HCT116 (cell line): ENCODE data around the gene ZSWIM3. TPM values are rescaled to one million over a fixed set of nuclear protein-coding genes. Genes with fewer than 3 reads are reported as not detected.

ENCODE experiments used
- ATAC-seq: fragments of 200-7000 bp; cut with Tn5 transposase; 2 replicates; pipeline ENCODE4 v1.9.1; 2020; ENCODE audit warnings: mild to moderate bottlenecking, moderate library complexity
- BruUV-seq: library from RNA; stranded (reverse); fragments of 400-500 nt; replicated peaks from 2 replicates; lab custom pipeline; 2021; lab: Mats Ljungman, UMichigan
- CTCF ChIA-PET: fragments of 300-600 bp; sonication (Branson Sonifier 250); formaldehyde crosslinking; loops from one replicate; lab custom pipeline; 2021; ENCODE audit warnings: antibody characterized with exemption; lab: Charles Lee
- POLR2A ChIA-PET: fragments of 300-600, 350-600 bp; sonication (Branson Sonifier 250); formaldehyde crosslinking; loops from one replicate; lab custom pipeline; 2021; ENCODE audit warnings: antibody characterized with exemption; lab: Charles Lee
- RAD21 ChIA-PET, 2 experiments: fragments of 300-600 bp; sonication (Branson Sonifier 250); formaldehyde crosslinking; loops; one replicate each; lab custom pipeline; 2023; ENCODE audit warnings: low total read pairs in 2 of 2; ENCODE audit not compliant: uncharacterized antibody in 2 of 2, unreplicated experiment in 2 of 2, low non-redundant PET in 1 of 2; lab: Charles Lee
- DNase-seq: peaks from one replicate; pipeline ENCODE4 v3.0.0-alpha.2; 2010; ENCODE audit warnings: low read depth, low spot score
- H2AFZ ChIP-seq: fragments of 200-600 bp; shearing (Covaris generic), sonication (generic); 2 replicates; pipeline ENCODE4 v1.6.1; 2017; ENCODE audit warnings: low read depth, mixed run types, mixed read lengths, antibody characterized with exemption, low read length; ENCODE audit not compliant: poor library complexity, severe bottlenecking
- H3K27ac ChIP-seq: 2 replicates; pipeline ENCODE4 v1.5.1; 2012; ENCODE audit warnings: low read depth, low read length
- H3K27me3 ChIP-seq: fragments of 200-600 bp; sonication (generic); 2 replicates; pipeline ENCODE4 v1.6.1; 2016; ENCODE audit warnings: mixed run types, low read length, mixed read lengths; ENCODE audit not compliant: insufficient read depth
- H3K36me3 ChIP-seq, 2 experiments: fragments of 200-500 bp in 1 of 2; fragments of 200-600 bp in 1 of 2; sonication (Bioruptor generic) in 1 of 2; sonication (generic) in 1 of 2; 2 replicates each; pipeline versions ENCODE4 v1.5.1 to v1.6.1; 2014 to 2016; ENCODE audit warnings: low read length in 2 of 2, inconsistent platforms in 1 of 2, mixed read lengths in 1 of 2, mixed run types in 1 of 2; ENCODE audit not compliant: insufficient read depth in 2 of 2, control insufficient read depth in 1 of 2
- H3K4me1 ChIP-seq, 2 experiments: fragments of 200-600 bp in 1 of 2; sonication (generic) in 1 of 2; 2 replicates each; pipeline versions ENCODE4 v1.5.1 to v1.6.1; 2012 to 2017; ENCODE audit warnings: low read length in 2 of 2, inconsistent platforms in 1 of 2, mild to moderate bottlenecking in 1 of 2, mixed read lengths in 1 of 2, mixed run types in 1 of 2, moderate library complexity in 1 of 2; ENCODE audit not compliant: insufficient read depth in 2 of 2, control insufficient read depth in 1 of 2
- H3K4me2 ChIP-seq: fragments of 200-600 bp; sonication (generic); 2 replicates; pipeline ENCODE4 v1.6.1; 2017; ENCODE audit warnings: mixed run types, low read length, mixed read lengths
- H3K4me3 ChIP-seq, 2 experiments: fragments of 200-600 bp in 1 of 2; sonication (generic) in 1 of 2; replicated peaks in 1 of 2; 2 replicates each; pipeline ENCODE4 v1.5.1; 2011 to 2016; ENCODE audit warnings: low read length in 2 of 2, control low read depth in 1 of 2, low read depth in 1 of 2, mild to moderate bottlenecking in 1 of 2, mixed read lengths in 1 of 2, mixed run types in 1 of 2
- H3K79me2 ChIP-seq: fragments of 200-600 bp; sonication (generic); 2 replicates; pipeline ENCODE4 v1.6.1; 2017; ENCODE audit warnings: mild to moderate bottlenecking, mixed run types, low read length, moderate library complexity, mixed read lengths; ENCODE audit not compliant: insufficient read depth
- H3K9ac ChIP-seq: fragments of 200-600 bp; sonication (generic); 2 replicates; pipeline ENCODE4 v1.6.1; 2016; ENCODE audit warnings: low read length, mixed read lengths
- H3K9me2 ChIP-seq: fragments of 200-600 bp; sonication (generic), shearing (Covaris generic); 2 replicates; pipeline ENCODE4 v1.6.1; 2017; ENCODE audit warnings: mixed run types, mild to moderate bottlenecking, moderate library complexity; ENCODE audit not compliant: insufficient read depth
- H3K9me3 ChIP-seq, 2 experiments: fragments of 200-500 bp in 1 of 2; fragments of 200-600 bp in 1 of 2; sonication (Bioruptor generic) in 1 of 2; sonication (generic) in 1 of 2; 2 replicates each; pipeline ENCODE4 v1.6.1; 2014 to 2017; ENCODE audit warnings: low read length in 2 of 2, mixed read lengths in 2 of 2, inconsistent platforms in 1 of 2, low read depth in 1 of 2, mild to moderate bottlenecking in 1 of 2, mixed run types in 1 of 2, moderate library complexity in 1 of 2; ENCODE audit not compliant: control insufficient read depth in 1 of 2, insufficient read depth in 1 of 2
- H4K20me1 ChIP-seq: fragments of 200-600 bp; sonication (generic), shearing (Covaris generic); 2 replicates; pipeline ENCODE4 v1.6.1; 2017; ENCODE audit warnings: mixed run types, mild to moderate bottlenecking, moderate library complexity; ENCODE audit not compliant: insufficient read depth
- CBX3 ChIP-seq: IDR thresholded peaks from 2 replicates; pipeline ENCODE4 v1.6.1; 2012; ENCODE audit warnings: low read depth
- CEBPB ChIP-seq: IDR thresholded peaks from 2 replicates; pipeline ENCODE4 v1.6.1; 2012; ENCODE audit warnings: low read depth
- CTCF ChIP-seq, 3 experiments: fragments of 200-600 bp in 1 of 3; sonication (generic) in 1 of 3; IDR thresholded peaks in 2 of 3; conservative IDR thresholded peaks in 1 of 3; 2 replicates each; pipeline ENCODE4 v1.5.1; 2012 to 2017; ENCODE audit warnings: low read depth in 2 of 3, low read length in 2 of 3, antibody characterized with exemption in 1 of 3, borderline replicate concordance in 1 of 3, control low read depth in 1 of 3, mild to moderate bottlenecking in 1 of 3, mixed read lengths in 1 of 3, mixed run types in 1 of 3, moderate library complexity in 1 of 3; ENCODE audit not compliant: insufficient read depth in 1 of 3
- ELF1 ChIP-seq: IDR thresholded peaks from 2 replicates; pipeline ENCODE4 v1.6.1; 2012; ENCODE audit warnings: low read depth, borderline replicate concordance
- EZH2phosphoT487 ChIP-seq: fragments of 200-600 bp; IDR thresholded peaks from 2 replicates; pipeline ENCODE4 v1.6.1; 2018; ENCODE audit warnings: antibody characterized with exemption, borderline replicate concordance
- JUND ChIP-seq: IDR thresholded peaks from 2 replicates; pipeline ENCODE4 v1.6.1; 2012
- POLR2A ChIP-seq: IDR thresholded peaks from 2 replicates; pipeline ENCODE4 v1.7.0; 2011; ENCODE audit warnings: borderline replicate concordance; ENCODE audit not compliant: insufficient read depth, insufficient read length; ENCODE audit errors: extremely low read depth
- POLR2AphosphoS5 ChIP-seq: IDR thresholded peaks from 2 replicates; pipeline ENCODE4 v1.6.1; 2011; ENCODE audit warnings: mild to moderate bottlenecking, low read depth, low read length, moderate library complexity
- RAD21 ChIP-seq: IDR thresholded peaks from 2 replicates; pipeline ENCODE4 v1.6.1; 2012; ENCODE audit warnings: low read depth, mild to moderate bottlenecking
- SIN3A ChIP-seq: IDR thresholded peaks from 2 replicates; pipeline ENCODE4 v1.6.1; 2012; ENCODE audit warnings: low read depth
- SP1 ChIP-seq: IDR thresholded peaks from 2 replicates; pipeline ENCODE4 v1.6.1; 2012; ENCODE audit warnings: low read depth
- TCF7L2 ChIP-seq: IDR thresholded peaks from 2 replicates; pipeline ENCODE4 v1.7.0; 2011; ENCODE audit warnings: borderline replicate concordance, inconsistent platforms; ENCODE audit not compliant: insufficient read depth, insufficient read length; ENCODE audit errors: extremely low read depth
- YY1 ChIP-seq: IDR thresholded peaks from 2 replicates; pipeline ENCODE4 v1.6.1; 2011; ENCODE audit warnings: low read length, low read depth, moderate library complexity, mild to moderate bottlenecking; ENCODE audit not compliant: insufficient replicate concordance; ENCODE audit errors: extremely low read depth
- ZBTB33 ChIP-seq: IDR thresholded peaks from 2 replicates; pipeline ENCODE4 v1.6.1; 2011; ENCODE audit warnings: mild to moderate bottlenecking, low read length, moderate library complexity; ENCODE audit not compliant: insufficient replicate concordance; ENCODE audit errors: extremely low read depth
- ZNF274 ChIP-seq: fragments of 200-500 bp; sonication (Bioruptor generic); IDR thresholded peaks from 2 replicates; pipeline ENCODE4 v1.6.1; 2014; ENCODE audit warnings: mild to moderate bottlenecking, low read depth, low read length, inconsistent platforms
- intact Hi-C: fragments of 100-400 bp; cut with micrococcal nuclease; formaldehyde crosslinking; loops from 2 replicates; pipeline ENCODE4 v1.10.0; 2022
- total RNA-seq: library from RNA; stranded (reverse); gene quantifications from one replicate; pipeline ENCODE4 v1.2.1, GENCODE V29; 2021; ENCODE audit not compliant: unreplicated experiment
- TF ChIP-seq, protein P1 (sequence below): IDR thresholded peaks from 2 replicates; pipeline ENCODE4 v1.6.1; 2012
- TF ChIP-seq, protein P2 (sequence below): IDR thresholded peaks from 2 replicates; pipeline ENCODE4 v1.6.1; 2012; ENCODE audit warnings: low read depth

The ZSWIM3 gene
- total RNA-seq, 1 experiment from 2014 or later: 1.8 TPM

DNA sequence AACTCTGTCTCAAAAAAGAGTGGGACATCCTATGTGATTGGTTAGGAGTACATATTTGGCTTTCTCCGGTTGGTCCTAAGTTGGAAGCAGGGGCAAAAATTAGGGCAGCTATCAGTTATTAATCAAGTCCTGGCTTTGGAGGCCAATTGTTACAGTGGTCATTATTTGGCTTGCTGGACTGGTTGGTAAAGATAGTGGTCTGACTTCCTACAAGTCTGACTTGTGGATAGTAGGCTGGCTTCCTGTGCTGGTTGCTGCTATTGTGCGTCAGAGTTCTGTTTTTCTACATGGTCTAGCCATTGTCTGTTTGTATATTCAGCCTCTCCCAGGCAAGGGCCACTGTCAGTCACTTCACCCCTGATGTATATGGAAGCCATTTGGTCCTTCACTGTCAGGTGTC, 7.2 kb upstream of the ZSWIM3 start (continued):
- TF ChIP-seq EZH2phosphoT487: no peak
- no peak for TF ChIP-seq ZNF274
- TF ChIP-seq ELF1: no peak
- TF ChIP-seq ZBTB33: no peak
- TF ChIP-seq POLR2A: no peak
- no peak for TF ChIP-seq POLR2AphosphoS5
- no peak for TF ChIP-seq CEBPB
- TF ChIP-seq JUND: no peak
- TF ChIP-seq, all 23 proteins: peak for 0

GRCh38 chr20:45850926-45851325, 6.5 kb upstream of the ZSWIM3 start:
- POLR2A ChIA-PET: no interaction called here
- TF ChIP-seq ELF1 (no peak), TCF7L2 (no peak), RAD21 (no peak), CBX3 (no peak), SIN3A (no peak), SP1 (no peak), POLR2AphosphoS5 (no peak), CTCF (IDR thresholded peaks at IDR 0.05 in 2 of 3, conservative IDR thresholded peaks at IDR 0.05 in 1 of 3; ENCODE audit: borderline replicate concordance in 1 of 3, insufficient read depth in 1 of 3, low read depth in 2 of 3, low read length in 2 of 3) (no peak), CEBPB (no peak), ZNF274 (no peak), EZH2phosphoT487 (no peak), YY1 (no peak)
- TF ChIP-seq, protein P1, sequence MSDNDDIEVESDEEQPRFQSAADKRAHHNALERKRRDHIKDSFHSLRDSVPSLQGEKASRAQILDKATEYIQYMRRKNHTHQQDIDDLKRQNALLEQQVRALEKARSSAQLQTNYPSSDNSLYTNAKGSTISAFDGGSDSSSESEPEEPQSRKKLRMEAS: no peak
- TF ChIP-seq, protein P2, sequence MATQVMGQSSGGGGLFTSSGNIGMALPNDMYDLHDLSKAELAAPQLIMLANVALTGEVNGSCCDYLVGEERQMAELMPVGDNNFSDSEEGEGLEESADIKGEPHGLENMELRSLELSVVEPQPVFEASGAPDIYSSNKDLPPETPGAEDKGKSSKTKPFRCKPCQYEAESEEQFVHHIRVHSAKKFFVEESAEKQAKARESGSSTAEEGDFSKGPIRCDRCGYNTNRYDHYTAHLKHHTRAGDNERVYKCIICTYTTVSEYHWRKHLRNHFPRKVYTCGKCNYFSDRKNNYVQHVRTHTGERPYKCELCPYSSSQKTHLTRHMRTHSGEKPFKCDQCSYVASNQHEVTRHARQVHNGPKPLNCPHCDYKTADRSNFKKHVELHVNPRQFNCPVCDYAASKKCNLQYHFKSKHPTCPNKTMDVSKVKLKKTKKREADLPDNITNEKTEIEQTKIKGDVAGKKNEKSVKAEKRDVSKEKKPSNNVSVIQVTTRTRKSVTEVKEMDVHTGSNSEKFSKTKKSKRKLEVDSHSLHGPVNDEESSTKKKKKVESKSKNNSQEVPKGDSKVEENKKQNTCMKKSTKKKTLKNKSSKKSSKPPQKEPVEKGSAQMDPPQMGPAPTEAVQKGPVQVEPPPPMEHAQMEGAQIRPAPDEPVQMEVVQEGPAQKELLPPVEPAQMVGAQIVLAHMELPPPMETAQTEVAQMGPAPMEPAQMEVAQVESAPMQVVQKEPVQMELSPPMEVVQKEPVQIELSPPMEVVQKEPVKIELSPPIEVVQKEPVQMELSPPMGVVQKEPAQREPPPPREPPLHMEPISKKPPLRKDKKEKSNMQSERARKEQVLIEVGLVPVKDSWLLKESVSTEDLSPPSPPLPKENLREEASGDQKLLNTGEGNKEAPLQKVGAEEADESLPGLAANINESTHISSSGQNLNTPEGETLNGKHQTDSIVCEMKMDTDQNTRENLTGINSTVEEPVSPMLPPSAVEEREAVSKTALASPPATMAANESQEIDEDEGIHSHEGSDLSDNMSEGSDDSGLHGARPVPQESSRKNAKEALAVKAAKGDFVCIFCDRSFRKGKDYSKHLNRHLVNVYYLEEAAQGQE: no peak

More at GRCh38 chr20:45850926-45851325, 6.5 kb upstream of the ZSWIM3 start:
- no peak for DNase-seq
- H3K9ac ChIP-seq: no peak overlapping the region
- peaks cover 0 to under 1% of the 10 kb centered on the region in 2 experiments; a peak in 3 of 4 replicates for H3K4me1 ChIP-seq
- no peak overlapping the region for H3K4me3 ChIP-seq
- ChIA-PET CTCF (no interaction called here), RAD21 (no interaction called here)
- H4K20me1 ChIP-seq: no peaks in the 10 kb centered on the region
- H2AFZ ChIP-seq: no peak overlapping the region
- no peaks in the 10 kb centered on the region for H3K9me2 ChIP-seq
- intact Hi-C loops: no loop called here
- no peak overlapping the region for H3K4me2 ChIP-seq
- H3K27ac ChIP-seq: no peak overlapping the region
- no peak for ATAC-seq
- peaks cover 0 to 2% of the 10 kb centered on the region in 2 experiments; a peak in 1 of 4 replicates for H3K36me3 ChIP-seq
- H3K9me3 ChIP-seq: no peaks in the 10 kb centered on the region
- BruUV-seq: no TSS peak
- H3K79me2 ChIP-seq: 0 out of 2 replicates have a peak, but pooled peaks cover 2% of the 10 kb centered on the region
- no peaks in the 10 kb centered on the region for H3K27me3 ChIP-seq
